Activated T-cell treated with anti-CD3 and anti-CD28 coated beads for 48 hours (primary cell): ENCODE measurements around the gene YBX1.

ENCODE experiments used
- DNase-seq: peaks from one replicate; pipeline ENCODE4 v3.0.0-alpha.2; 2020; ENCODE audit warnings: low read depth

YBX1 gene

GRCh38 chr1:42735477-42736105, 53.4 kb downstream of the YBX1 start:
- DNase-seq: no peak

DNA sequence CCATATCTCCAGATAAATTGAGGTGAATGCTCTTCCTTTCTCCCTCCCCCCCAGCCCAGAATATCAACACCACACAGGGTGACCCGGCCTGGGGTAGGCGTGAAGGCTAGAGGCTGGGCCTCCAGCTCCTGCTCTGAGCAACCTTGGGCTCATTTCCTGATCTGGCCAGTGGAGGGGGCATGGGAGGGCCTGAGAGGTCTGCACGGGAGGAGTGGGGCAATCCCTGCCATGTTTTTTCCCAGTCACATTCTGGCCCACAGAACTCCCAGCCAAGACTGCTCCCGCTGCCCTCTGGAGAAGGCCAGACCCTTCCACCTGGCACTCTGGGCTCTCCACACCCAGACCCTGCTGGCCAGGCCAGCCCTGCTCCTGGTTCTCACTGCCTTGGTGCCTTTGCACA, 53.9 kb downstream of the YBX1 start:
- DNase-seq: no peak

GRCh38 chr1:42736571-42737200, 54.5 kb downstream of the YBX1 start:
- DNase-seq: no peak

- no peak for DNase-seq
Observed at GRCh38 chr1:42737257-42737656, 55.0 kb downstream of the YBX1 start.

DNA sequence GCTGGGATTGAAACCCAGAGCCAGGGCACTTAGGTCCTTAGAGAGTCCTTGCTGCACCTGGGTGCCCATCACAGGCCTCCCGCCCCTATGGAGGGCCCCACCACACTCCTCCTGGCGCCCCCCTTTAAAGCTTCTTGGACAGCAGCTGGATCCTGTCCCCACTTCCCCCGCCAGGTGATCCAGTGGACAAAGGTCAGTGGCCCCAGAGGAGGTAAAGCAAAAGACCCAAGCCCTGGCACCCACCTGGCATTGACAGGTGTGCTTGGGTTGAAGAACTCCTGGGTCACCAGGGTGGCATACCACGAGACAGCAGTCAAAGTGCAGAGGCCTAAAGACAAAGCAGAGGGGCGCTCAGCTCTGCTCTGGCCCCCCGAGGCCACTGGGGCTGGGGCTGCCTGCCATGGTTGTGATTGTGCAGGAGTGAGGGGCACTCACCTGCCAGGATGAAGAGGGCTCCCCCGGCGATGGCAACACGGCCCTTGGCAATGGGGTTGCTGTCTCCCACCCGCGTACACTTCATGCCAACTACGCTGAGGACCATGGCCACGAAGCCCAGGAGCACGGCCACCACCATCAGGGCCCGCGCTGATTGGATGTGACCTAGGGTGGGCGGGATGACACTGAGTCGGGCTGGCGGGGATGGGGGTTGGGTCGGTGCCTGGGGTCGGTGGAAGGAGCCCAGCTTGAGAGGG, 55.9 kb downstream of the YBX1 start:
- DNase-seq: no peak

DNA sequence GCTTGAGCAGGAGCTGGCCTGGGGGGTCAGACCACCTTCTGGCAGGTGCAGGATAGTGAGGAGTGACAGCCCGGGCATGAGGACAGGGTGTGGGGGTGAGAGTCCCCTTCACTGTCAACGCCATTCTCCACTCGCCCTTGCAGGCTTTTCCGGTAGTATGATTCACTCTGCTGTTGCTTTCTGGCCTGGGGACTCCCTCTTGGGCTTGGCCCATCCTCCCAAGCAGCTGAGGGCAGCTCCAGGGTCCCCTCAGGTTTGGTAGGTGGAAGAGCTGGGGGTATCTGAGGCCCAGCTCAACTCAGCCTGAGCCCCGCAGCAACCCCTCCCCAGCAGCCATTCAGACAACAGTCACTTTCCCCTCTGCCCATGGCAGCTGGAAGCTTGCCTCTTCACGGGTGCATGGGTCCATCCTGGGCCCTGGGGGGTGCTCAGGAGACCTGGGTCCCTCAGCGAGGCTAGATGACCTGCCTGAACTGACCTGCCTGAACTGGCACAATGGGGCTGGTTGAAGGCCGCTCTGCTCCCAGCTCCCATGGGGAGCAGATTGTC, 56.5 kb downstream of the YBX1 start:
- no peak for DNase-seq

DNA sequence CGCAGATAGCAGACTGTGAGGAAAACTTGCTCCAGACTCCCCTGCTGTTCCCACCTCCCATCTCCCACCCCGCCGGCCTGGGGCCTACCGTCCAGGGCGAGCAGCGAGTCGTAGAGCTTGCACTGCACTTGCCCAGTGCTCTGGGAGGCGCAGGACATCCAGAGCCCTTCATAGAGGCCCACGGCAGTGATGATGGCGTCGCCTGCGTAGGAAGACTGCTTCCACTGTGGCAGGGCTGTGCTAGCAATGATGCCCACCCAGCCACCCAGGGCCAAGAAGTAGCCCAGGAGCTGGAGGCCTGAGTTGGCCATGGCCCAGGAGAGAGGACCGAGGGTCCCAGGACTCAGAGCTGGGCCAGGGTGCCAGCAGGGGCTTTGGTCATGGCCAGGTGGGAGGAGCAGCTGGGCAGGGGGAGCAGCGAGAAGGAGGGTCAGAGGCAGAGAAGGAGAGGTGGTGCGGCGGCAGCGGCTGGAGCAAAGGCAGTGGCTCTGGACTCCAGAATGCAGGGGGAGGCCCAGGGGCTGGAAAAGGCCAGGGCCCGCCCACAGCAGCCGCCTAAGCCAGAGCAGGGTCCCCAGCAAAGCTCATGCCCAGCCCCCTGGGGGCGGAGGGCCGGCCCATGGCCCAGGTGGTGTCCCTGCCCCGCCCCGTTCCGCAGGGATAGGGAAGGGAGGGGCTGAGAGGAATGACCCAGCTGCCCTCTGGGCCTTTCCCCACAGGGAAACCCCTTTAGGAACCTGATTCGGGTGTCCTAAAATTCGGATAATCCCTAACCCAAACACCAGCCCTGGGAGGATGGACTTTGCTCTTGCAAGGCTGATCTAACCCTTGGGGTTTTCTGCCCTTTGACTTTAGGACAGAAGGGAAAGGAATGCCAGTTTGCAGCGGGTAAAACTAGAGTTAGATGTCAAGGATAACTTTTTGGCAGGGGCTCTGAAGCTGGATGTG, 57.8 kb downstream of the YBX1 start, which contains the start of gene CLDN19:
CLDN19 (minus strand) TSS at position 484 of the 948 bp plus-strand sequence; CDS start at position 311, 173 bp downstream.
- DNase-seq: no peak

DNA sequence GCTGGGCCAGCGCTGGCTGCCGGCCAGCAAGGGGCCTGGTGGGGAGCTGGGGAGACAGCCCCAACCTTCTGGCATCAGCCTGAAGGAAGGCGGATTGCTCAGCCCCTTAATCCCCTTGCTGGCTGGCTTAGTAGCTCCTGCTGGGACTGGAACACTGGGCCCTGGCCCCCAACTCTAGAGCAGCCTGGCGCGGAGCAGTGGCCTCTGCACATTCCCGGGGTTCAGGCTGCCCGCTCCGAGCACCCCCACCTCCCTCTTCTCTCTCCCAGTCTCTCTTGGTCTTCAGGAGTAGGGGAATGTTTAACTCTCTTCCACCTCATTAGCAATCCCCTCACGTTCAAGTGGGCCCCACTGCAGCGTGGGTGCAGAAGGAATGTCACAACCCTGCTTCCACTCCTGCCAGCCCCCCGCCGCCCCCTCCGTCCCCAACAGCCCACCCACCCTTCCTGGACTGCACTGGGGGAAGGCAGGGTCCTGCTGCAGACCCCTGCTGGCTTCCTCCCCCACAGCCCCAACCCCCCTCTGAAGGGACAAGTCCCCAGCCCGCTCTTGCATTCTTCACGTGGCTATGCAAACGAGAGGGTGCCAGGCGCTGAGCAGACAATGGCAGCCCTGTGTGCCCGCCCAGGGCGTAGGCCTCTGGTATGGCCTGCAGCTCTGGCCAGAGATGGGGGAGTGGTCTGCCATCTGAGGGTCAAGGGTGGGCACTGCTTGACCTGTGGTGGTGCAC, 58.8 kb downstream of the YBX1 start:
- DNase-seq: no peak

- DNase-seq: no peak
Observed at GRCh38 chr1:42741706-42742105, 59.5 kb downstream of the YBX1 start.

DNA sequence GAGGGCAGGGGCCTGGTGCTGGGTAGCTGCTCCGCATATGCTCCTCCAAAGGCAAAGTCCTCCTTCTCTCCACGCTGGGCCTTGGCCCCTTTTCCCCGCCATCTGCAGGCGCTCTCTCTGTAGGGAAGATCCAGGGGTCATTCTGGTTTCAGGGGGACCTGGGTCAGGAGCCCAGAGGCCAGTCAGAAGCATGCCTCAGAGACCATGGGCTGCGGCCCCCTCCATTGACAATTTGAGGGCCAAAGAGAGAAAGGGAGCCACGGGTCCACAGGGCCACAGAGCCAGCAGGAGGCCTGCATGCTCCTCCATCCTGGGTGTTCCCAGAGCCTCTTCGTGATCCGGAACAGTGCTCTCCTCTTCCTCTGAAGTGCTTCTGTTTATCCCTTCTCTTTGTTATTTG, 59.9 kb downstream of the YBX1 start:
- no peak for DNase-seq

- no peak for DNase-seq
Observed at GRCh38 chr1:42742617-42743316, 60.5 kb downstream of the YBX1 start.

GRCh38 chr1:42743317-42744147, 61.3 kb downstream of the YBX1 start:
- no peak for DNase-seq

DNA sequence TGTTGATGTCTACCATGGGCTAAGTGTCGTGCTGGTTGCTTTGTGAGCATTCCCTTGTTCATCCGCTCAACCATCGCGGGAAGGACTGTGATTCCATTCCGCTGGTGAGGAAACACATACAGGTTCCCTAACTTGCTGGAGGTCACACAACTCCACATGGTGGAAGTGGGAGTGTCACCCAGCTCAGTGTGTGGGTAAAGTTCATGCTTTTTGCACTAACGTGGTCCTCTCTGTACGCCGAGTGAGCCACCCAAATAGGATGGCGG, 61.9 kb downstream of the YBX1 start:
- no peak for DNase-seq

- DNase-seq: no peak
Observed at GRCh38 chr1:42745851-42746250, 63.6 kb downstream of the YBX1 start.

- DNase-seq: no peak
Observed at GRCh38 chr1:42746436-42747105, 64.4 kb downstream of the YBX1 start.

GRCh38 chr1:42747125-42747524, 64.9 kb downstream of the YBX1 start:
- peak; percentile 13 for DNase-seq

DNA sequence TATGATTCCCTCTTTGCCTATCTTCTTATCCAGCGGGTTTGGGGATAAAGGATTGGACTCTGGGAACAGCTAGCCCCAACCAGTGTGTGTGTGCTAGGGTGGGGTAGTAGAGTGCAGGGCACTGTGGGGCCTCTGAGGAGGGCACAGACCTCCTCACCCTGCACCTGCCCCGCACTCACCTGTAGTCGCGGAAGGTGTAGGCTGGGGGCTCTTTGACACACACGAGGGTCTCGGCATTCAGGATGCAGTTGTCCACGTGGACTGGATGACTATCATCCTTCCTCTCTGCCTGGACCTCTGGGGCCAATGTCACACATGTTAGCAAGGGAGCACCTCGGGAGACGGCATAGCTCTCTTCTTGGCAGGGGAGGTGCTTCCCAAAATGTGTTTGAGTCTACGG, 65.8 kb downstream of the YBX1 start:
- no peak for DNase-seq

DNA sequence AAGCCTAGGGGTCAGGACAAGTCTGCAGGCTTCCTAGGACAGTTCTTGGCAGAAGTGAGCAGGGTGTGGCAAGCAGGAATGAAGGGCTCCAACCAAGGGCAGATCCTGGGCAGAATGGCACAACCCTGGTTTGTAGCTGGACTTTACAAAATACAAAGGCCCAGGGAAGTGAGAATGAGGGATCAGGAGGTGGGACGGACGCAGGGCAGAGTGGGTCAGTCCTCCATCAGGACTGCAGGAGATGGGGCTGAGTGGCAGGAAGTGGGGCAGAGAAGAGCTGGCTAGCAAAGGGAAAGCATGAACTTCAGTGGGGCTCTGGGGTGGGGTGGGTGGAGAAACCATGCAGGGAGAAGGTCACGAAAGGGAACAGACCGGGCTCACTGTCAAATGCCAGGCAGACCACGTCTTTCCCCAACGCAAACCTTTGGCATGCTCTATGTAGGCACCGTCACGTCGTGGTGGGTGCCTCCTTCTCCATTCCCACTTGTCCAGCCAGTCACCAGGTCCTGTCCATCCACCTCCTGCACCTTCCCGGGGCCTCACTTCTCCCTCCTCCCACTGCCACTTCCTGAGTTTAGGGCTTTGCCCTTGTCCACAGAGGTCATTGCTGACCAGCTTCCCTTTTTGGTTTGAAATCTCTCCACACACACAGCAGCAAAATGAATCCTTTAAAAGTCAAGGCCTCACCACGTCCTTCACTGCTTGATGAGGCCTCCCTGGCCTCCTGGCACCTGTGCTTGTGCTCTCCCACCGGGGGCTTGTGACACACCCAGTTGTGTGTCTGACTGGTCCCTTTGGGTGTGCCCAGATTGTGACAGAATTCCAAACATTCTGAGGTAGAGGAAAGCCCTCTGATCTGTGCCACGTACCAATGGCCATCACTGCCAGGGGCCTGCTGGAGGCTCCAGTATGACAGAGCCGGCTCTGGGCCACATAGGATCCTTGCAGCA, 66.5 kb downstream of the YBX1 start:
- no peak for DNase-seq
